ENCODE data around the gene WNT6. TPM values are rescaled to one million over a fixed set of nuclear protein-coding genes. Genes with fewer than 3 reads are reported as not detected.

WNT6 gene
- total RNA-seq, 2 donors from 2014 or later = 8.0 to 56.5 TPM

GRCh38 chr2:218856167-218856895 lies 3.3 kb upstream of the WNT6 start:
- 31% methylated on average over 12 of the region's 12 CpGs for WGBS
- intact Hi-C loops (cut with DNase I) = no loop called here
- Histone ChIP-seq H3K4me3 (no peak overlapping the region), H3K27me3 (replicated peaks; ENCODE audit: insufficient read depth) (no peaks in the 10 kb centered on the region), H3K9me3 (no peaks in the 10 kb centered on the region), H3K4me1 (replicated peaks) (no peaks in the 10 kb centered on the region), H3K36me3 (no peaks in the 10 kb centered on the region), H3K27ac (no peak overlapping the region)
- TF ChIP-seq, protein P1, sequence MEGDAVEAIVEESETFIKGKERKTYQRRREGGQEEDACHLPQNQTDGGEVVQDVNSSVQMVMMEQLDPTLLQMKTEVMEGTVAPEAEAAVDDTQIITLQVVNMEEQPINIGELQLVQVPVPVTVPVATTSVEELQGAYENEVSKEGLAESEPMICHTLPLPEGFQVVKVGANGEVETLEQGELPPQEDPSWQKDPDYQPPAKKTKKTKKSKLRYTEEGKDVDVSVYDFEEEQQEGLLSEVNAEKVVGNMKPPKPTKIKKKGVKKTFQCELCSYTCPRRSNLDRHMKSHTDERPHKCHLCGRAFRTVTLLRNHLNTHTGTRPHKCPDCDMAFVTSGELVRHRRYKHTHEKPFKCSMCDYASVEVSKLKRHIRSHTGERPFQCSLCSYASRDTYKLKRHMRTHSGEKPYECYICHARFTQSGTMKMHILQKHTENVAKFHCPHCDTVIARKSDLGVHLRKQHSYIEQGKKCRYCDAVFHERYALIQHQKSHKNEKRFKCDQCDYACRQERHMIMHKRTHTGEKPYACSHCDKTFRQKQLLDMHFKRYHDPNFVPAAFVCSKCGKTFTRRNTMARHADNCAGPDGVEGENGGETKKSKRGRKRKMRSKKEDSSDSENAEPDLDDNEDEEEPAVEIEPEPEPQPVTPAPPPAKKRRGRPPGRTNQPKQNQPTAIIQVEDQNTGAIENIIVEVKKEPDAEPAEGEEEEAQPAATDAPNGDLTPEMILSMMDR (IDR thresholded peaks at IDR 0.05) = no peak
- TF ChIP-seq POLR2A (IDR thresholded peaks at IDR 0.05) = no peak
- no peak for TF ChIP-seq POLR2AphosphoS5 (IDR thresholded peaks at IDR 0.05)
- DNase-seq (ENCODE audit: low spot score) = no peak

- Histone ChIP-seq H3K36me3 (no peaks in the 10 kb centered on the region), H3K4me3 (no peak overlapping the region), H3K27me3 (replicated peaks; ENCODE audit: insufficient read depth) (no peaks in the 10 kb centered on the region), H3K4me1 (replicated peaks) (no peaks in the 10 kb centered on the region), H3K27ac (no peak overlapping the region), H3K9me3 (no peaks in the 10 kb centered on the region)
- intact Hi-C loops (cut with DNase I) = no loop called here
- TF ChIP-seq, protein P1 (IDR thresholded peaks at IDR 0.05) = no peak
- TF ChIP-seq POLR2A (IDR thresholded peaks at IDR 0.05) = no peak
- TF ChIP-seq POLR2AphosphoS5 (IDR thresholded peaks at IDR 0.05) = no peak
- 100% methylated on average over 1 of the region's 1 CpG for whole genome bisulfite sequencing
- DNase-seq (ENCODE audit: low spot score) = no peak
Measured at GRCh38 chr2:218856896-218857243, 2.7 kb upstream of the WNT6 start.

DNA sequence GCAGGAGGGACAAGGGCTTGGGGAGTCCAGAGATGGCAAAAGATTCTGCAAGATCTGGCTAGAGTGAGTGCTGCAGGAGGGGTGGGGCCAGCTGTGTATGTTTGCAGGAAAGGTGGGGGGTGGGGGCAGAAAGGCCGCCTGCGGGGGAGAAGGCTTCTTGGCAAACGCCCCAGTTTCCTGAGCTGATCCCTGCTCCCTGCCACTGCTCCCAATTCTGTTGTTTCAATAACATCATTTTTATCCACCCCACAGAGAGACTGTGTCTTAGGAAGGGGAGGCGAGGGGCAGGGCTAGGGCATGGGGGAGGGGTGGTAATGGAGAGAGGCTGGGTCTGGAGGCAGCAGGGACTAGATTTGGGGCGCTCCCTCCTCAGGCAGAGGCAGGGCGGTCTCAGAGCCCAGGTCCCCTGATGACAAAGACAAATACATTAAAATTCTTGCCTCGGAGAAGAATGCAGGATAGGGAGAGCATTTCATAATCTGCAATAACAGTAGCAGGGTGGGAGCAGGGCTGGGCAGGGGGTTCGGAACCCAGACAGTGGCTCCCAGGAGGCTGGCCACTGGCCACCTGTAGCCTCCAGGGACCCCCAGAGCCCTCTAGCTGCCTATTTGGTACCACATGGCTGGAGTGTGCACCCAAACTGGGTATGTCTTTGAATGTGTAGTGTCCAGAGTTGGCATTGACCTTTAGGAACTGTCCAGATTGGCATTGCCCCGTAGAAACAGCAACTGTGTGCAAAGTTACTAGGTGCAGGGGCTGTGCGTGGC lies 2.1 kb upstream of the WNT6 start:
- no peaks in the 10 kb centered on the region for H3K9me3 ChIP-seq
- 29% methylated on average over 10 of the region's 10 CpGs for WGBS
- no peak for DNase-seq (ENCODE audit: low spot score)
- TF ChIP-seq, protein P1 (IDR thresholded peaks at IDR 0.05) = no peak
- TF ChIP-seq POLR2A (IDR thresholded peaks at IDR 0.05) (no peak), POLR2AphosphoS5 (IDR thresholded peaks at IDR 0.05) (no peak)
- H3K27me3 ChIP-seq (replicated peaks; ENCODE audit: insufficient read depth) = no peaks in the 10 kb centered on the region
- H3K4me3 ChIP-seq = no peak overlapping the region
- H3K4me1 ChIP-seq (replicated peaks) = no peaks in the 10 kb centered on the region
- intact Hi-C loops (cut with DNase I) = no loop called here
- no peaks in the 10 kb centered on the region for H3K36me3 ChIP-seq
- H3K27ac ChIP-seq = no peak overlapping the region

- Histone ChIP-seq H3K27me3 (replicated peaks; ENCODE audit: insufficient read depth) (no peaks in the 10 kb centered on the region), H3K4me1 (replicated peaks) (no peaks in the 10 kb centered on the region), H3K4me3 (no peak overlapping the region), H3K9me3 (no peaks in the 10 kb centered on the region), H3K27ac (no peak overlapping the region), H3K36me3 (no peaks in the 10 kb centered on the region)
- WGBS = 47% methylated on average over 1 of the region's 1 CpG
- TF ChIP-seq POLR2AphosphoS5 (IDR thresholded peaks at IDR 0.05) = no peak
- TF ChIP-seq, protein P1 (IDR thresholded peaks at IDR 0.05) = no peak
- no peak for TF ChIP-seq POLR2A (IDR thresholded peaks at IDR 0.05)
- intact Hi-C loops (cut with DNase I) = no loop called here
- no peak for DNase-seq (ENCODE audit: low spot score)
Measured at GRCh38 chr2:218858138-218858445, 1.5 kb upstream of the WNT6 start.

Data from prostate gland (tissue), 2 donors.